A673 (cell line): Measurements from ENCODE around the gene ZFAND2B. TPM values are rescaled to one million over a fixed set of nuclear protein-coding genes. Genes with fewer than 3 reads are reported as not detected.

Experiments used
- BruUV-seq: library from RNA; stranded (reverse); fragments of 400-500 nt; replicated peaks from 2 replicates; lab custom pipeline; 2021; lab: Mats Ljungman, UMichigan
- CTCF ChIA-PET: fragments of 300-600 bp; sonication (Branson Sonifier 250); formaldehyde crosslinking; loops from one replicate; lab custom pipeline; 2022; ENCODE audit warnings: antibody characterized with exemption; lab: Charles Lee
- POLR2A ChIA-PET: fragments of 300-600 bp; sonication (Branson Sonifier 250); formaldehyde crosslinking; loops from one replicate; lab custom pipeline; 2022; ENCODE audit warnings: antibody characterized with exemption; ENCODE audit not compliant: low non-redundant PET; lab: Charles Lee
- DNase-seq: peaks from one replicate; pipeline ENCODE4 v3.0.0-alpha.2; 2015; ENCODE audit warnings: low spot score
- H3K27ac ChIP-seq: fragments of 200-600 bp; sonication (generic); 2 replicates; pipeline ENCODE4 v1.5.1; 2016; ENCODE audit warnings: mixed run types, low read depth, mild to moderate bottlenecking, mixed read lengths, antibody characterized with exemption, low read length; ENCODE audit not compliant: poor library complexity, severe bottlenecking
- H3K27me3 ChIP-seq: fragments of 200-600 bp; sonication (generic); replicated peaks from 2 replicates; pipeline ENCODE4 v1.6.1; 2017; ENCODE audit warnings: mixed run types, low read depth, mild to moderate bottlenecking, mixed read lengths, antibody characterized with exemption, low read length; ENCODE audit not compliant: insufficient read depth, poor library complexity
- H3K36me3 ChIP-seq: fragments of 200-600 bp; sonication (generic); 2 replicates; pipeline ENCODE4 v1.6.1; 2016; ENCODE audit warnings: mixed run types, mild to moderate bottlenecking, mixed read lengths, antibody characterized with exemption, low read length; ENCODE audit not compliant: insufficient read depth, poor library complexity, severe bottlenecking
- H3K4me1 ChIP-seq: fragments of 200-600 bp; sonication (generic); 2 replicates; pipeline ENCODE4 v1.6.1; 2017; ENCODE audit warnings: mixed run types, mild to moderate bottlenecking, mixed read lengths, antibody characterized with exemption, low read length; ENCODE audit not compliant: insufficient read depth, poor library complexity, severe bottlenecking
- H3K4me3 ChIP-seq: fragments of 200-600 bp; sonication (generic); 2 replicates; pipeline ENCODE4 v1.5.1; 2016; ENCODE audit warnings: low read depth, mixed run types, mild to moderate bottlenecking, mixed read lengths, low read length; ENCODE audit not compliant: poor library complexity, severe bottlenecking
- H3K9me3 ChIP-seq: fragments of 200-600 bp; sonication (generic); 2 replicates; pipeline ENCODE4 v1.6.1; 2016; ENCODE audit warnings: mixed run types, low read depth, mild to moderate bottlenecking, mixed read lengths, antibody characterized with exemption, low read length; ENCODE audit not compliant: poor library complexity, severe bottlenecking
- EZH2 ChIP-seq: fragments of 200-600 bp; sonication (generic); IDR thresholded peaks from 2 replicates; pipeline ENCODE4 v1.6.1; 2017; ENCODE audit warnings: borderline replicate concordance, low read depth, mild to moderate bottlenecking, mixed read lengths, antibody characterized with exemption, low read length; ENCODE audit not compliant: poor library complexity, severe bottlenecking
- intact Hi-C: fragments of 100-400 bp; cut with micrococcal nuclease; formaldehyde crosslinking; loops from one replicate; pipeline ENCODE4 v1.10.0; 2022; ENCODE audit not compliant: unreplicated experiment
- total RNA-seq: library from RNA; stranded (reverse); gene quantifications from 2 replicates; pipeline ENCODE4 v1.2.3, GENCODE V29; 2021
- TF ChIP-seq, protein P1 (sequence below): fragments of 300-800, 200-600 bp; sonication (generic); conservative IDR thresholded peaks from 2 replicates; pipeline ENCODE4 v1.5.1; 2017; ENCODE audit warnings: low read depth, mild to moderate bottlenecking, antibody characterized with exemption, low read length, moderate library complexity, mixed read lengths

The ZFAND2B gene
- total RNA-seq, 1 experiment from 2014 or later: 20.0 TPM

DNA sequence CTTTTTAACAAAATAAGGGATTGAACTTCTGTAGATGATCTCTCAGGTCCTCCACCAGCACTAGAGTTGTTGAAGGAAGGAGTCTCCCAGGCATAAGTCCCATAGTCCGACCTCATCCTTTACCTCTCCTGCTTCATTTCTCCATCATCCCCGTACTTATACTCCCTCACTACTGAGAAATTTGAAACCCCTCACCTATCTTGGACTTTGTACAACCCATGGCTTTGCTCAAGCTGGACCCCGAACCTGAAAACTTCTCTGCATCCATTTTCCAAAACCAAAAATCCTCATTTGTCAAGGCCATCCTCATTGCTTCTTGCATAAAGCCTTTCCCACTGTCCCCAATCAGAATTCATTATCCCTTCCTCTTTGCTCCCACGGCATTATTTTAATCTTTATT, 45.5 kb upstream of the ZFAND2B start:
- BruUV-seq: no TSS peak
- TF ChIP-seq EZH2: no peak
- TF ChIP-seq, protein P1, sequence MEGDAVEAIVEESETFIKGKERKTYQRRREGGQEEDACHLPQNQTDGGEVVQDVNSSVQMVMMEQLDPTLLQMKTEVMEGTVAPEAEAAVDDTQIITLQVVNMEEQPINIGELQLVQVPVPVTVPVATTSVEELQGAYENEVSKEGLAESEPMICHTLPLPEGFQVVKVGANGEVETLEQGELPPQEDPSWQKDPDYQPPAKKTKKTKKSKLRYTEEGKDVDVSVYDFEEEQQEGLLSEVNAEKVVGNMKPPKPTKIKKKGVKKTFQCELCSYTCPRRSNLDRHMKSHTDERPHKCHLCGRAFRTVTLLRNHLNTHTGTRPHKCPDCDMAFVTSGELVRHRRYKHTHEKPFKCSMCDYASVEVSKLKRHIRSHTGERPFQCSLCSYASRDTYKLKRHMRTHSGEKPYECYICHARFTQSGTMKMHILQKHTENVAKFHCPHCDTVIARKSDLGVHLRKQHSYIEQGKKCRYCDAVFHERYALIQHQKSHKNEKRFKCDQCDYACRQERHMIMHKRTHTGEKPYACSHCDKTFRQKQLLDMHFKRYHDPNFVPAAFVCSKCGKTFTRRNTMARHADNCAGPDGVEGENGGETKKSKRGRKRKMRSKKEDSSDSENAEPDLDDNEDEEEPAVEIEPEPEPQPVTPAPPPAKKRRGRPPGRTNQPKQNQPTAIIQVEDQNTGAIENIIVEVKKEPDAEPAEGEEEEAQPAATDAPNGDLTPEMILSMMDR: no peak
- Histone ChIP-seq H3K36me3 (no peaks in the 10 kb centered on the region), H3K27me3 (no peaks in the 10 kb centered on the region), H3K4me1 (peaks cover 4% of the 10 kb centered on the region), H3K4me3 (peak overlapping the region; percentile 68), H3K9me3 (no peaks in the 10 kb centered on the region), H3K27ac (no peak overlapping the region)
- DNase-seq: no peak
- ChIA-PET POLR2A (no interaction called here), CTCF (no interaction called here)
- intact Hi-C loops: loop anchor here (5.0 kb wide), 2 partner anchors 116 to 191 kb away; partner anchors contain the start of gene DNAJB2

DNA sequence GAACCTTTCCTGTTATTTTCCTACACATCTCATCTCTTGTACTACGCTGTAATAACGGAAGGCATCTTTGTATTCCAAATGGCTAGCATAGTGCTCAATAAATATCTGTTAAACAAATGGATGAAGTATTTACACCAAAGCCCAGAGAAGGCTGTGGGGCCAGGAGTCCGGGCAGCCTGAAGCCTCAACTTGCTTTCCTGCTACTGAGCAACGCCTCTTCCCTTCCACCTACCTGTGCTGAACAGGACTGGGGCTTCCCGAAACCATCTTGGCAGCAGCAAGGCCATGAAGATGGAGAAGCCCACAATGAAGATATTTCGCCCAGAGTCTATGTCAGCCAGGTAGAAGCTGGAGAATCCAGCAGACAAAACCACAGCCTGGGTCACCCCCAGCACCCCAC, 43.4 kb upstream of the ZFAND2B start:
- H3K9me3 ChIP-seq: no peaks in the 10 kb centered on the region
- H3K4me1 ChIP-seq: peaks cover 4% of the 10 kb centered on the region
- ChIA-PET POLR2A (no interaction called here), CTCF (no interaction called here)
- TF ChIP-seq, protein P1: no peak
- no peak for TF ChIP-seq EZH2
- no peak for DNase-seq
- no peak overlapping the region for H3K27ac ChIP-seq
- intact Hi-C loops: loop anchor here (5.0 kb wide), 2 partner anchors 114 to 189 kb away; partner anchors contain the start of gene DNAJB2
- H3K4me3 ChIP-seq: no peak overlapping the region
- H3K27me3 ChIP-seq: no peaks in the 10 kb centered on the region
- no TSS peak for BruUV-seq
- H3K36me3 ChIP-seq: no peaks in the 10 kb centered on the region

DNA sequence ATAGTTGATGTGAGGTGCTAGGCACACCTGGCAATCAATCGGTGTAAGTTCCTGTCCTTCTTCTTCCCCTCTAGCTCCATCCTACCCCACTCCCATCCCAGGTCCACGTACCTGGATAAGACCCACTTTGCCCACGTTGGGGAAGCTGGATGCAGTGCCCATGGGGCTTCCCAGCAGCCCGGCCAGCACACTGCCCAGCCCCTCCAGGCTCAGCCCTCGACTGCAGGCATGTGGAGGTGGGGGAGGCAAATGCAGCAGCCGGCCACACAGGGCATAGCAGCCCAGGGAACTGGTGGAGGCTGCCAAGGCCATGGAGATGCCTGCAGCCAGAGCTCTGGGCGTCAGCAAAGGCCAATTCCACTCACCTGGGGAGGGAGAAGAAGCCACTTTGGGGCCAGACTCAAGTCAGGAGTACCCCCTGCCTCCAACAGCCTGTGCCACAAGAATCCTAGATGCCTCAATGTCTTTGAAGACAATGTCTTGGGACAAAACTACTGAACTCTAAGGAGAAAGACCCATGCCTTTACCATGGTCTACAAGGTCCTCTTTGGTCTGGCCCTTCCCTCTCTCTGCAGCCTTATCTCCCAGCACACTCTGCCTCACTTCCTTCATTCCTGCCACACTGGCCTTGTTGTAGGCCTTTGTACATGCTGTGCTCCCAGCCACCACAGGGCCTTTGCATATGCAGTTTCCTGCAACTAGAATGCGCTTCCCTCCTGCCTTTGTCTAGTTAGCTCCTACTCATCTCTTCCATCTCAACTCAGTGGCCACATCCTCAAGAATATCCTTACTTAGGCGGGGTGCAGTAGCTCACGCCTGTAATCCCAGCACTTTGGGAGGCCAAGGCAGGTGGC, 41.3 kb upstream of the ZFAND2B start:
- Histone ChIP-seq H3K27ac (no peak overlapping the region), H3K9me3 (no peaks in the 10 kb centered on the region), H3K36me3 (no peaks in the 10 kb centered on the region), H3K27me3 (no peaks in the 10 kb centered on the region), H3K4me3 (no peak overlapping the region), H3K4me1 (no peaks in the 10 kb centered on the region)
- ChIA-PET CTCF (interaction anchor here (1.0 kb wide), 1 partner anchor 61 kb away, joined by 3 read pairs; no protein-coding TSS in a partner anchor), POLR2A (no interaction called here)
- intact Hi-C loops: no loop called here
- TF ChIP-seq EZH2: no peak
- TF ChIP-seq, protein P1: no peak
- BruUV-seq: no TSS peak
- DNase-seq: no peak
